22Rv1 (cell line): Measurements from ENCODE around the gene NDRG4.

ENCODE experiments used
- ZFX ChIP-seq: fragments of 450-650 bp; IDR thresholded peaks from 2 replicates; pipeline ENCODE4 v1.6.1; 2017; ENCODE audit warnings: antibody characterized with exemption, borderline replicate concordance
- TF ChIP-seq, protein P1 (sequence below): fragments of 450-650 bp; IDR thresholded peaks from 2 replicates; pipeline ENCODE4 v1.5.1; 2017; ENCODE audit warnings: mild to moderate bottlenecking

- TF ChIP-seq, protein P1, sequence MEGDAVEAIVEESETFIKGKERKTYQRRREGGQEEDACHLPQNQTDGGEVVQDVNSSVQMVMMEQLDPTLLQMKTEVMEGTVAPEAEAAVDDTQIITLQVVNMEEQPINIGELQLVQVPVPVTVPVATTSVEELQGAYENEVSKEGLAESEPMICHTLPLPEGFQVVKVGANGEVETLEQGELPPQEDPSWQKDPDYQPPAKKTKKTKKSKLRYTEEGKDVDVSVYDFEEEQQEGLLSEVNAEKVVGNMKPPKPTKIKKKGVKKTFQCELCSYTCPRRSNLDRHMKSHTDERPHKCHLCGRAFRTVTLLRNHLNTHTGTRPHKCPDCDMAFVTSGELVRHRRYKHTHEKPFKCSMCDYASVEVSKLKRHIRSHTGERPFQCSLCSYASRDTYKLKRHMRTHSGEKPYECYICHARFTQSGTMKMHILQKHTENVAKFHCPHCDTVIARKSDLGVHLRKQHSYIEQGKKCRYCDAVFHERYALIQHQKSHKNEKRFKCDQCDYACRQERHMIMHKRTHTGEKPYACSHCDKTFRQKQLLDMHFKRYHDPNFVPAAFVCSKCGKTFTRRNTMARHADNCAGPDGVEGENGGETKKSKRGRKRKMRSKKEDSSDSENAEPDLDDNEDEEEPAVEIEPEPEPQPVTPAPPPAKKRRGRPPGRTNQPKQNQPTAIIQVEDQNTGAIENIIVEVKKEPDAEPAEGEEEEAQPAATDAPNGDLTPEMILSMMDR: no peak
- no peak for TF ChIP-seq ZFX
Measured at GRCh38 chr16:58551496-58551895, 51.6 kb downstream of the NDRG4 start.
